ENCODE data around the gene HOXB3. TPM values are rescaled to one million over a fixed set of nuclear protein-coding genes. Genes with fewer than 3 reads are reported as not detected.

HOXB3 gene
- total RNA-seq, 3 donors from 2014 or later = 13.8 to 36.7 (median 14.4) TPM

- DNase-seq (ENCODE audit: low spot score in 2 of 2) = no peak
- Histone ChIP-seq H3K4me3 (peak within 1 kb of the TSS; percentile 41 to 67 (median 47)), H3K27ac (peak within 1 kb of the TSS in 1 of 2 donors; percentile 43), H3K36me3 (no peaks in the 10 kb centered on the region), H3K9me3 (no peaks in the 10 kb centered on the region), H3K4me1 (peaks cover 14 to 18% of the 10 kb centered on the region in 2 donors), H3K27me3 (peaks cover 16 to 100% of the 10 kb centered on the region in 2 donors)
- intact Hi-C loops (cut with DNase I; ENCODE audit: low total_unique reads) = no loop called here
- TF ChIP-seq POLR2A (IDR thresholded peaks at IDR 0.05) (no peak), POLR2AphosphoS5 (IDR thresholded peaks at IDR 0.05) (no peak), CTCF (IDR thresholded peaks at IDR 0.05) (no peak)
Observed at GRCh38 chr17:48626245-48627117, 36.4 kb upstream of the HOXB3 start, which contains the start of gene HOXB9. HOXB9 (minus strand) TSS chr17:48626358; CDS start chr17:48626269, 89 bp downstream.

GRCh38 chr17:48625495-48626244 lies 35.6 kb upstream of the HOXB3 start:
- Histone ChIP-seq H3K36me3 (no peaks in the 10 kb centered on the region), H3K27ac (peak overlapping the region in 1 of 2 donors; percentile 43), H3K9me3 (no peaks in the 10 kb centered on the region), H3K4me3 (peak overlapping the region; percentile 41 to 67 (median 47)), H3K27me3 (peaks cover 16 to 100% of the 10 kb centered on the region in 2 donors), H3K4me1 (peaks cover 14 to 18% of the 10 kb centered on the region in 2 donors)
- TF ChIP-seq POLR2A (IDR thresholded peaks at IDR 0.05) (no peak), POLR2AphosphoS5 (IDR thresholded peaks at IDR 0.05) (no peak), CTCF (IDR thresholded peaks at IDR 0.05) (no peak)
- intact Hi-C loops (cut with DNase I; ENCODE audit: low total_unique reads) = no loop called here
- no peak for DNase-seq (ENCODE audit: low spot score in 2 of 2)

GRCh38 chr17:48624544-48625494 lies 34.8 kb upstream of the HOXB3 start:
- Histone ChIP-seq H3K4me3 (peak overlapping the region; percentile 41 to 67 (median 47)), H3K27me3 (peaks cover 16 to 100% of the 10 kb centered on the region in 2 donors), H3K4me1 (peaks cover 14 to 18% of the 10 kb centered on the region in 2 donors), H3K27ac (peak overlapping the region in 1 of 2 donors; percentile 43), H3K36me3 (no peaks in the 10 kb centered on the region), H3K9me3 (no peaks in the 10 kb centered on the region)
- DNase-seq (ENCODE audit: low spot score in 2 of 2) = no peak
- intact Hi-C loops (cut with DNase I; ENCODE audit: low total_unique reads) = no loop called here
- TF ChIP-seq POLR2A (IDR thresholded peaks at IDR 0.05) = no peak
- TF ChIP-seq POLR2AphosphoS5 (IDR thresholded peaks at IDR 0.05) = no peak
- no peak for TF ChIP-seq CTCF (IDR thresholded peaks at IDR 0.05)

GRCh38 chr17:48624118-48624517 lies 34.1 kb upstream of the HOXB3 start:
- H3K4me1 ChIP-seq = peaks cover 14 to 18% of the 10 kb centered on the region in 2 donors
- no peak overlapping the region for H3K4me3 ChIP-seq
- intact Hi-C loops (cut with DNase I; ENCODE audit: low total_unique reads) = no loop called here
- H3K27ac ChIP-seq = no peak overlapping the region
- DNase-seq (ENCODE audit: low spot score in 2 of 2) = no peak
- H3K27me3 ChIP-seq = peaks cover 21 to 100% of the 10 kb centered on the region in 2 donors
- H3K9me3 ChIP-seq = no peaks in the 10 kb centered on the region
- TF ChIP-seq CTCF (IDR thresholded peaks at IDR 0.05) (no peak), POLR2A (IDR thresholded peaks at IDR 0.05) (no peak), POLR2AphosphoS5 (IDR thresholded peaks at IDR 0.05) (no peak)
- no peaks in the 10 kb centered on the region for H3K36me3 ChIP-seq
